Stimulated activated naive CD8-positive, alpha-beta T cell treated with anti-CD3 and anti-CD28 coated beads, Interleukin-15, Interleukin-2, amounts not matched to agents 100 U/mL and 50 U/mL, for 24 hours (primary cell): ENCODE results near the gene HBG1.
A peak's percentile ranks its signal among the peaks of the same experiment; 100 is the strongest.
"Not testable (repeated sequence)": the region's sequence is repeated elsewhere in the genome, so short reads cannot be mapped to it uniquely, and the experiment has no call there.

Source experiments
- ATAC-seq: fragments of 150-1000 bp; cut with Tn5 transposase; one replicate; pipeline ENCODE4 v1.10.0; 2021
- DNase-seq: peaks from one replicate; pipeline ENCODE4 v3.0.0; 2021

Gene HBG1

DNA sequence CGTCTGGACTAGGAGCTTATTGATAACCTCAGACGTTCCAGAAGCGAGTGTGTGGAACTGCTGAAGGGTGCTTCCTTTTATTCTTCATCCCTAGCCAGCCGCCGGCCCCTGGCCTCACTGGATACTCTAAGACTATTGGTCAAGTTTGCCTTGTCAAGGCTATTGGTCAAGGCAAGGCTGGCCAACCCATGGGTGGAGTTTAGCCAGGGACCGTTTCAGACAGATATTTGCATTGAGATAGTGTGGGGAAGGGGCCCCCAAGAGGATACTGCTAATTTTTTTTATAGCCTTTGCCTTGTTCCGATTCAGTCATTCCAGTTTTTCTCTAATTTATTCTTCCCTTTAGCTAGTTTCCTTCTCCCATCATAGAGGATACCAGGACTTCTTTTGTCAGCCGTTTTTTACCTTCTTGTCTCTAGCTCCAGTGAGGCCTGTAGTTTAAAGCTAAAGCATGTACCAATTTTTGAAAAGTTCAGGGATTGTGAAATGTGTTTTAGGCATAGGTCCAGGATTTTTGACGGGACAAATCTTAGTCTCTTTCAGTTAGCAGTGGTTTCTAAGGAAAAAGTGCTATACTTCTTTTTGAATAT, at the start of gene HBG1:
Gene HBG1, minus strand, starts transcription at position 51 of the 590 bp plus-strand sequence. CDS start 53 bp downstream, outside the sequence.
- ATAC-seq, DNase-seq: not testable (repeated sequence)

DNA sequence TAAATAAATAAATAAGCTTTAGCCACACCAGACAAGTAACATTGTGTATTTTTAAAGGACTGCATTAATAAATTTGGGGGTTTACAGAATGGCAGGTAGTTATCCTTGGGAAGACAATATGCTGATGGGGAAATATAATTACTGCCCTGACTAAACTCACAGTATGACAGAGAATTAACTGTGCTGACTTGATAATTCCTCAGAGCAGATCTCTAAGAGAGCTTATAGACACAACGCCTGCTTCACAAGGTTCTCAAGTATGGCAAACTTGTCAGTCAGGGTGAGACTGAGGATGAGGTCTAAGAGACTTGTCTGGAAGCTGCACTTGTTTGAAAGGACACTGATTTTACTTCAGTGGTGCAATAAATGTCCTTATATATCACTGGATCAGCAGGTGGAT, 48.8 kb upstream of the HBG1 start:
- ATAC-seq (no peak), DNase-seq (no peak)

DNA sequence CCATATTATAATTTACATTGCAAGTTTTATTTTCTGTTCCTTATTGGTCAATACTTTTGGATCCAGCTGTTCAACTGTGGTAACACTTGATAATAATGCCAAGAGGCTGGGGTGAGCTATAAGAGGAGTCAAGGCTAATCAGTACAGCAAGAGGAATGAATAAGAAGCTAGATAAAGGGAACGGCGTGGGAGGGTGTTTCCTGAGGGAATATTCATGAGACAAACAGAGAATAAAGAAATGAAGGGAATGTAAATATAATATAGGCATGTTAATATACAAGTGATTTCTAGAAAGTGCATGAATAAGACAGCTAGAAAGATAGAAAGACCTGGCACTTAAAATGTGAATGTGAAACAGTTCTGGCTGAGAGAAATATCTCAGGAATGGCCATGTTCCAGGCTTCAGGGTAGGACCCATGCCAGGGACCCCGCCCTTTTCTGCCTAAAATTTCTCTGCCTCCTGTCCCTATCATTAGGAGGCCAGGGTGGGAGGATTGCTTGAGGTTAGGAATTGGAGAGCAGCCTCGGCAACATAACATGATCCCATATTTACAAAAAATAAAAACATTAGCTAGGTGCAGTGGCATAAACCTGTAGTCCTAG, 48.2 kb upstream of the HBG1 start:
- ATAC-seq (no peak), DNase-seq (no peak)

DNA sequence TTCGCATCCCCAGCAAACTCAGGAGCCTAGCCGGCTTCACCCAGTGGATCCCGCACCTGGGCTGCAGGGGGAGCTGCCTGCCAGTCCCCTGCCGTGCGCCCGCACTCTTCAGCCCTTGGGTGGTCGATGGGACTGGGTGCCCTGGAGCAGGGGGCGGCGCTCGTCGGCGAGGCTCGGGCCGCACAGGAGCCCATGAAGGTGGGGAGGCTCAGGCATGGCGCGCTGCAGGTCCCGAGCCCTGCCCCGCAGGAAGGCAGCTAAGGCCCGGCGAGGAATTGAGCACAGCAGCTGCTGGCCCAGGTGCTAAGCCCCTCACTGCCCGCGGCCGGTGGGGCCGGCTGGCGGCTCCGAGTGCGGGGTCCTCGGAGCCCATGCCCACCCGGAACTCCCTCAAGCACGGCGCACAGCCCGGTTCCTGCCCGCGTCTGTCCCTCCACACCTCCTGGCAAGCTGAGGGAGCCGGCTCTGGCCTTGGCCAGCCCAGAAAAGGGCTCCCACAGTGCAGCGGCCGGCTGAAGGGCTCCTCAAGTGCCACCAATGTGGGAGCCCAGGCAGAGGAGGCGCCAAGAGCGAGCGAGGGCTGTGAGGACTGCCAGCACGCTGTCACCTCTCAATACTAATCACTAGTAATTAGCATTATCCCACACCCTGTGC, 44.8 kb upstream of the HBG1 start:
- not testable (repeated sequence) for ATAC-seq

DNA sequence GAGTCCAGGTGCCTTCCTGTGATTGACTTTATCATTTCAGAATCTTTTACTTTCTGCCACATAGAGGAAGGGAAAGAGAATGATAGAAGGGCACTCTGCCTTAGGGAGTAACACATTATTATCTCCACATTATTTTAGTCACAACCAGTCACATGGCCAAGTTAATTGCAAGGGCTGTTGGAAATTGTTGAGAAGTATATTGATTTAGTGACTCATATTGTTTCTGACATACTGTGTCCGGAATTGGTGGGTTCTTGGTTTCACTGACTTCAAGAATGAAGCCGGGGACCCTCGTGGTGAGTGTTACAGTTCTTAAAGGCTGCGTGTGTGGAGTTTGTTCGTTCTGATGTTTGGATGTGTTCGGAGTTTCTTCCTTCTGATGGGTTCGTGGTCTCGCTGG, 43.4 kb upstream of the HBG1 start:
- no peak for ATAC-seq
- no peak for DNase-seq

More for the DNA sequence above, 44.8 kb upstream of the HBG1 start:
- DNase-seq, result not testable (repeated sequence)

DNA sequence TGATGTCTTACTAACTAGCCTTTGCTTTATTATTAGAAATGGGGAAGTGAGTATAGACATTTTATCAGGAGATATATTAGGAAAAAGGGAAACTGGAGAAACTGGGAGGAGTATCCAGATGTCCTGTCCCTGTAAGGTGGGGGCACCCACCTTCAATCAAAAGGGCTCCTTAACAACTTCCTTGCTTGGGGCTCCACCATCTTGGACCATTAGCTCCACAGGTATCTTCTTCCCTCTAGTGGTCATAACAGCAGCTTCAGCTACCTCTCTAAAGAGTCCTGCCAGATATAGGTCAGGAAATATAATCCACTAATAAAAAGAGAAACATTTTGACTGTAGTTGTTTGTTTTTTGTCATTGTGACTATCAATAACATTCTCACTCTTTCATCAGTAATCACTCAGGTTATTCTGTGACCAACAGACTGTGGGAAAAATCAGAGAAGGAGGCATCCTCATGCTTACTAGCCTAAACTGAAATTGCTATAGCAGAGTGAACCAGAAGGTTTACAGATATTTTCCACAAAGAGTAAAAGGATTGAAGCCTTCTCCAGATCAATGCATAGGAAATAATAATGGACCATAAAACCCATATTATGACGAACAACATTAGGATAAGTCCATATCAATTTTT, 41.7 kb upstream of the HBG1 start:
- no peak for DNase-seq
- no peak for ATAC-seq

DNA sequence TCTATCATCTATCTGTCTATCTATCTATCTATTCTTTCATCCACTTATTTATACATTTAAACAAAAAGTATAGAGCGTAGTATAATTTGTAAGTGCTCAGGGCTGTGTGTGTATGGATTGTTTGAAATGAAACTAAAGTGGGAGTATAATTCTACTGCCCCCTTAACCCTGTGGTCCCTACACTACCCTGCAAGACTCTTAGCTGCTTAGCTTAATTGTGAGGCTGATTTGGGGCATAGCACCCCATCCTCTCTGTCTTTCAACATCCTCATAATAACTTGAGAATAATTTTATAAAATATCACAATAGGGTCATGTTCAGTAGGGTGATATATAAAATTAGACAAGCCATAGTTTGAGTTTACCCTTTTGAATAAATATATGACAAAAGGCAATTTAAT, 40.4 kb upstream of the HBG1 start:
- DNase-seq (no peak), ATAC-seq (no peak)

DNA sequence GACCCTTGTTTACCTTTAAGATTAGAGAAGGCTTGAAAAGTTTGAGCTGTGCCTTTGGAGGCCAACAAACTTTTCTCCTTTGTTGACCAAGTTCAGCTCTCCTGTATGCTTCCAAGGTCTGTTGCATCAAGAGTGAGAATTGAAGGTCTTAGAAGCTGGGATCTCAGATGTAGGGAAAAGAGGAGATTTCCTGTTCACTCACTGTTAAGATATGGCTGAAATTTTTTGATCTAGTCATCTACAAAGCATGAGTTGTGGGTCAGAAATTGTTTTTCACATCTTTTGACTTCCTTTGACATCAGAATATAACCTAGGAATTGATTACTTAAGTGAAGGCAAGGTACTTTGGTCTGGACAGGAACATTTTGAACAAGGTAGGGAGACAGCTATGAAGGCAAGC, 40.0 kb upstream of the HBG1 start:
- DNase-seq, result no peak
- ATAC-seq, result no peak

DNA sequence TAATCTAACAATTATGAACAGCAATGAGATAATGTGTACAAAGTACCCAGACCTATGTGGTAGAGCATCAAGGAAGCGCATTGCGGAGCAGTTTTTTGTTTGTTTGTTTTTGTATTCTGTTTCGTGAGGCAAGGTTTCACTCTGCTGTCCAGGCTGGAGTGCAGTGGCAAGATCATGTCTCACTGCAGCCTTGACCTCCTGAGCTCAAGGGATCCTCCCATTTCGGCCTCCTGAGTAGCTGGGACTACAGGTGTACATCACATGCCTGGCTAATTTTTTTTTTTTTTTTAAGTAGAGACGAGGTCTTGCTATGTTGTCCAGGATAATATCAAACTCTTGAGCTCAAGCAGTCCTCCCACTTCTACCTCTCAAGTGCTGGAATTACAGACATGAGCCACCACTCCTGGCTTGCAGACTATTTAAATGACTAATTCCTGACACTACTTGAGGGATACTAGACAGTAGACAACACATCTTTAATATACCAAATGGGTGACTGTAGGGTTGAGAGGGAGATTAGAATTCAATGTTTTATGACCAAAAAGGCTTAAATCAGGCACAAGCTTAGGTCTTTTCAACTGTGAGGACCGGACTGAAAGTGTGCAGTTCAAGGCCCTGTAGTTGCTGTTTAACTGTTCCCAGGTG, 39.4 kb upstream of the HBG1 start:
- ATAC-seq (no peak), DNase-seq (no peak)

DNA sequence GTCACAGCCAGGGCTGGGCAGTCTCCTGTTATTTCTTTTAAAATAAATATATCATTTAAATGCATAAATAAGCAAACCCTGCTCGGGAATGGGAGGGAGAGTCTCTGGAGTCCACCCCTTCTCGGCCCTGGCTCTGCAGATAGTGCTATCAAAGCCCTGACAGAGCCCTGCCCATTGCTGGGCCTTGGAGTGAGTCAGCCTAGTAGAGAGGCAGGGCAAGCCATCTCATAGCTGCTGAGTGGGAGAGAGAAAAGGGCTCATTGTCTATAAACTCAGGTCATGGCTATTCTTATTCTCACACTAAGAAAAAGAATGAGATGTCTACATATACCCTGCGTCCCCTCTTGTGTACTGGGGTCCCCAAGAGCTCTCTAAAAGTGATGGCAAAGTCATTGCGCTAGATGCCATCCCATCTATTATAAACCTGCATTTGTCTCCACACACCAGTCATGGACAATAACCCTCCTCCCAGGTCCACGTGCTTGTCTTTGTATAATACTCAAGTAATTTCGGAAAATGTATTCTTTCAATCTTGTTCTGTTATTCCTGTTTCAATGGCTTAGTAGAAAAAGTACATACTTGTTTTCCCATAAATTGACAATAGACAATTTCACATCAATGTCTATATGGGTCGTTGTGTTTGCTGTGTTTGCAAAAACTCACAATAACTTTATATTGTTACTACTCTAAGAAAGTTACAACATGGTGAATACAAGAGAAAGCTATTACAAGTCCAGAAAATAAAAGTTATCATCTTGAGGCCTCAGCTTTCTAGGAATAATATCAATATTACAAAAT, 38.6 kb upstream of the HBG1 start:
- DNase-seq, result no peak
- ATAC-seq, result no peak

DNA sequence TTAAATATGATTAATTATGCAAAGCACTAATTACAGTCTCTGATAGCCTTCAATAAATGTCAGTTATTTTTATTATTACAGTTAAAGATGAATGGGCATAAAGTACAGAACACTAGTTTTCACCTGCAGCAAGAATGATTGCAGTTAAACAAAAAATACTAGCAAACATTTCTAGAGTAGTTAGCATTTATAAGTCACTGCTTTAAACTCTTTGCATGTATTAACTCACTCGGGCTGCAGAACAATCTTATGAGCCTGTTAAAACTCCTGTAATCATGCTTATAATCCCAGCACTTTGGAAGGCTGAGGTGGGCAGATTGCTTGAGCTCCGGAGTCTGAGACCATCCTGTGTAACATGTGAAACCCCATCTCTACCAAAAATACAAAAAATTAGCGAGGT, 37.2 kb upstream of the HBG1 start:
- ATAC-seq, result no peak
- DNase-seq, result no peak

DNA sequence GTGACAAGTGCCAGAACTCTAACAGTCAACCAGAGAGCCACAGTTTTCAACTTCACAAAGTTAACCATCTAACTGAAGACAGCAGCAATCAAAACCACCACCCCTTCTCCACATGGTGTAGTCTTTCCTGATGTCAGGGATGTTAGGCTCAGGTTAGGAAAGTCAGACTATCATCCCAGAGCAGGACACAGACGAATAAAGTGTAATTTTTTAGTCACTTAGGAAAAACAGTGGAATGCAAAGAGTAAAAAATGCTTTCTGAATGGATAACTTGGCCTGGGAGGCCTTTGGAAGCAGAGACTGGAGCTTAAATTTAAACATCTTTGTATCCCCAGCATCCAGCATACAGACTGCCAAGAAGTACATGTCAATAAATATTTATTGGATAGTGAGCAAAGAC, 36.7 kb upstream of the HBG1 start:
- no peak for DNase-seq
- no peak for ATAC-seq

DNA sequence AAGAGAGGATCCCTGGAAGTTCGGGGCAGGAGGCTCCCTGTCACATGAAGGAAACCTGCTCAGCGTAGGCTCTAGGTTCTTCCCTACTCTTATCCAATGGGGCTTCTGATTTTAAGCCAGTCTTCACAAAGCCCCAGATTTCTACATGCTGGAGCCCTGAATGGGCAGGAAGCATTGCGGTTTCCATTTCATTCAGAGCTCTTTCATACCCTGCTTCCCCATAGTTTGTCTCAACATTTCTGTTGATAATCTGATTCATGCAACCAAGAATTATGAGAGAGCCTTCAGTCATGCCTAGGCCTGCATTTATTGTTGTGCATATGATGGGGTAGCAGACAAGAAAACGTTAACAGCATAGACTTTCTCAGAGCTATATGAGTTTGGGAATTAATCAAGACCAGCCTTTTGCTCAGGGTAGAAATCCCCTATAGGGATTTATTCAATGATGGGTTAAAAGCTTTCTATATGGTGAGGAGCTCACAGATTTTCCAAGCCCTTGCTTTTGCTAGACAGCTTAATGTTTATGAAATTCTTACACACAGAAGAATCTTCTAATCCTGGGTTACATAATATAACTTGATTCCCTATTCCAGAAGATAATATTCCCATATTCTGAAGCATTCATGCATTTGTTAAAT, 36.2 kb upstream of the HBG1 start:
- no peak for ATAC-seq

DNA sequence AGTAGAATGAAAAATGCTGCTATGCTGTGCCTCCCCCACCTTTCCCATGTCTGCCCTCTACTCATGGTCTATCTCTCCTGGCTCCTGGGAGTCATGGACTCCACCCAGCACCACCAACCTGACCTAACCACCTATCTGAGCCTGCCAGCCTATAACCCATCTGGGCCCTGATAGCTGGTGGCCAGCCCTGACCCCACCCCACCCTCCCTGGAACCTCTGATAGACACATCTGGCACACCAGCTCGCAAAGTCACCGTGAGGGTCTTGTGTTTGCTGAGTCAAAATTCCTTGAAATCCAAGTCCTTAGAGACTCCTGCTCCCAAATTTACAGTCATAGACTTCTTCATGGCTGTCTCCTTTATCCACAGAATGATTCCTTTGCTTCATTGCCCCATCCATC, 35.0 kb upstream of the HBG1 start:
- ATAC-seq (no peak), DNase-seq (no peak)

More for the DNA sequence above, 36.2 kb upstream of the HBG1 start:
- DNase-seq, result no peak

DNA sequence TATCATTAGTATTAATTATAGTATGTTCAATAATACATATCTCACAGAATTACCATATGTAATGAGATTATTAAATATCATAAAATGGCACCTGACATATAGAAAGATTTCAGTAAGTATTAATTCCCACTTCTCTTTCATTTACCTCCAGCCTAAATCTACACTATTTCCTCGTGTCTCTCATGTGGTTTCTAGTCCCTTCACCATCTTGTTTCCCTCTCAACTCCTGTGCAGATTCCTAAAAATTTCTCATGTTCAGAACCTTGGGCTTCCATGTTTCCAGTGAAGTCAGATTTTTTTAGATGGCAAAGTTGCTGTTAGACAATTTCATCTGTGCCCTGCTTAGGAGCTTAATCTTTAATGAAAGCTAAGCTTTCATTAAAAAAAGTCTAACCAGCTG, 34.2 kb upstream of the HBG1 start:
- no peak for ATAC-seq
- DNase-seq, result no peak

DNA sequence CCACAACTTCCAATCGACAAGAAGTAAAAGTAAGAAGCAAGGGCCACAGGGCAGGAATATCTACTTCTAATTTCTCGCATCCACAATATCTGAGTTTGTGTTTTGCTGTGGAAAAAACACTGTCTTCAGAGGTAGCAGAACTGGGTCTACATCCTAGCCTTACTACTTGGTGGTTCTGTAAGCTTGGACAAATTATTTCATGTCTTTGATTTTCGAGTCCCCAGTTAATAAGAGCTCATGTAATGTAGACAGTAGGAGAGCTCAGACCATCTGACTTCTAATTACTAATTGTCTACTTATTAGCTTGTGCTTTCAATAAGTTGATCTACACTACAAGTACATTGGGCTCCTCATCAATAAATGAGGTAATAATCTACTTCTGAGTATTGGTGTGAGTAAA, 33.4 kb upstream of the HBG1 start:
- DNase-seq (no peak), ATAC-seq (no peak)

DNA sequence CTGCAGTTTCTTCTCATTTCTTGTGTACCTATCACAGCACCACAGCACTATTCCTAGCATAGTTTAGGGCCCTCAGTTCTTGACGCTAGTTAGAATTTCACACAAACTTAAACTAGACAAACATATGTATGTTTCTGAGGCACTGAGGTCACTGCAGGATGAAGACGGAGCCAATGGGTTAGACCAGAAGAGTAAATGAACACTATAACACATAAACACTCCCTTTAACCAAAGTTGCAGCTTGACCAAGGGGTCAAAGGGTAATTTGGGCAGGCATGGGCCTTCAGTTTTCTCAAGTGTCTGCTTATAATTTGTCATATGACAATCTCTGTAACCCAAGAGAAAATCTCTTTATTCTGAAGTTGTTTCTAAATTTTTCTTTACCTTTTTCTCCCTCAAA, 33.0 kb upstream of the HBG1 start:
- ATAC-seq (no peak), DNase-seq (no peak)

DNA sequence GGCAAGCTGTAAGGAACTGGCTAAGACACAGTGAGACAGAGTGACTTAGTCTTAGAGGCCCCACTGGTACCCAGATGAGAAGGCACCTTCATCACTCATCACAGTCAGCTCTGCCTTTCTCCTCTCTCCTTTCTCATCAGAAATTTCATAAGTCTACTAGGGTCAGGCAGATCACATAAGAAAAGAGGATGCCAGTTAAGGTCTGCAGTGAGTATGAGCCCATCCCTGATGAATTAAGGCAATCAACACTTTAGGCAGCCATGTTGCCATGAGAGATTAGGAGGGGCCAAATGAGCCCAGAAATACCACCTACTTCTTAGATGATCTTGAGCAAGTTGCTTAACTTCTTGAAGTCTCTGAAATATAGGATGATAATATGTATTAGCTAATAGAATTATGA, 31.9 kb upstream of the HBG1 start:
- no peak for ATAC-seq
- no peak for DNase-seq

DNA sequence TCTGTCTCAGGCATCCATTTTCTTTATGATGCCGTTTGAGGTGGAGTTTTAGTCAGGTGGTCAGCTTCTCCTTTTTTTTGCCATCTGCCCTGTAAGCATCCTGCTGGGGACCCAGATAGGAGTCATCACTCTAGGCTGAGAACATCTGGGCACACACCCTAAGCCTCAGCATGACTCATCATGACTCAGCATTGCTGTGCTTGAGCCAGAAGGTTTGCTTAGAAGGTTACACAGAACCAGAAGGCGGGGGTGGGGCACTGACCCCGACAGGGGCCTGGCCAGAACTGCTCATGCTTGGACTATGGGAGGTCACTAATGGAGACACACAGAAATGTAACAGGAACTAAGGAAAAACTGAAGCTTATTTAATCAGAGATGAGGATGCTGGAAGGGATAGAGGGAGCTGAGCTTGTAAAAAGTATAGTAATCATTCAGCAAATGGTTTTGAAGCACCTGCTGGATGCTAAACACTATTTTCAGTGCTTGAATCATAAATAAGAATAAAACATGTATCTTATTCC, 31.0 kb upstream of the HBG1 start:
- ATAC-seq (peak; percentile 43), DNase-seq (peak; percentile 8)

DNA sequence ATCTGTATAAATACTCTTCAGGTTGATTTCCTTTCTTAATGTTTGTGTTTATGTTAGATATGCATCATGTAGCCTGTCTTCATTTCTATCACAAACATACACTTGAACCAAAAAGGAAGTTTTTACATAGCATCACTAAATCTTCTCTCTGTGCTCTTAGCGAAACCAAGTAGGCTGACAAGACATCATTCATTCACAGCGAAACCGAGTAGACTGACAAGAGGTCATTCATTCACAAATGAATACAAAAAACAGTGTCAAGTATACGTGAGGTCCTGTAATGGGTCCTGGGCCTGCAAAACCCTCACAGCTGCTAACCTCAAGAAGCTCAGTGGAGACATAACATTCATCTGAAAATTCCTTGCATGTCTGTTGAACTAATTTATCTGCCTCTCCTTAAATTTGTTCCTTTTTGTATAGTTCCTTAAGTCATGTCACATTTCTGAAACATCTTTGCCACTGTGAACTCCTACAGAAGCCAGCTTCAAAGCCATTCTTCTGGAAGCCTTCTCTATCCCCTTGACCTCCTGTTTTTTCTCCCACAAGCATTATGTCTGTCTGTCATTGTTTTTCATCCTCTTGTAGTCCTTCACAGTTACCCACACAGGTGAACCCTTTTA, 29.9 kb upstream of the HBG1 start:
- no peak for ATAC-seq
- no peak for DNase-seq
